Measurements from ENCODE around the gene TTC19. TPM values are rescaled to one million over a fixed set of nuclear protein-coding genes. Genes with fewer than 3 reads are reported as not detected.

The TTC19 gene
- total and polyA plus RNA-seq, 4 donors, result 16.1 to 29.8 (median 24.6) TPM

DNA sequence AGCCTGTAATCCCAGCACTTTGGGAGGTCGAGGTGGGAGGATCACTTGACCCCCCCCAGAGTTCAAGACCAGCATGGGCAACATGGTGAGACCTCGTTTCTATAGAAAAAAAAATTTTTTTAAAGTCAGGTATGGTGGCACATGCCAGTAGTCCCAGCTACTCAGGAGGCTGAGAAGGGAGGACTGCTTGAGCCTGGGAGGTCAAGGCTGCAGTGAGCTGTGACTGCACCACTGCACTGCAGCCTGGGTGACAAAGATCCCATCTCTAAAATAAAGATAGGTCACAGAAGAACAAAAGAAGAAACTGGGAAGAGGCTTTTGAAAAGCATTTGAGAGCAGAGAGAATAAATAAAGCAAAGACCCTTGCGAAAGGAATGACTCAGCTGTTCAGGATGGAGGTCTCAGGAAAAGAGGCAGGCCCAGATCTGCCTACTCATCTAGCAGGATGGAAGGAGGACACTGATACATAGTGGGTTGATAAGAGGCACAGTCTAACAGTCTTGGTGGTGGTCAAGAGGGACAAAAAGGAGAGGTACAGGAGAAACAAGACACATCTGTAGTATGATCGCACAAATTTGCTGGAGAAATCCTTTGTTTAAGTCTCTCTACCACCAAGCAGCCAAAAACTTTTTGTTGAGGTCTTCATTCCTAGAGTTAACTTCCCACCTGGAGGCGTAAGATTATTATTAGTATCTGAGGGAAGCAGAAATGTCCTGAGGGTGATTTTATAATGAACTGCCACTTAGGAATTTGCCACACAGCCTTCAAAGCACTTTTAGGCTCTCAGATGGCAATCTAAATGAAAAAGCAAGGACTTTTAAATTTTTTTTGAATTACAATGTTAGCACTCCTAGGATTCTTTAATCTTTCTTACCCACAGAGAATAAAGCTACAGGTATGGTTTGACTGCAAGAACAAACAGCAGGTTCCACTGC is 17.7 kb upstream of the TTC19 start:
- DNase-seq (ENCODE audit: low spot score), result no peak
- no peak for TF ChIP-seq GABPA (IDR thresholded peaks at IDR 0.05 in 1 of 2, conservative IDR thresholded peaks at IDR 0.05 in 1 of 2)
- no peak for TF ChIP-seq FOXA2 (IDR thresholded peaks at IDR 0.05)
- no peak for TF ChIP-seq HNF4G (IDR thresholded peaks at IDR 0.05)
- TF ChIP-seq, protein P1, sequence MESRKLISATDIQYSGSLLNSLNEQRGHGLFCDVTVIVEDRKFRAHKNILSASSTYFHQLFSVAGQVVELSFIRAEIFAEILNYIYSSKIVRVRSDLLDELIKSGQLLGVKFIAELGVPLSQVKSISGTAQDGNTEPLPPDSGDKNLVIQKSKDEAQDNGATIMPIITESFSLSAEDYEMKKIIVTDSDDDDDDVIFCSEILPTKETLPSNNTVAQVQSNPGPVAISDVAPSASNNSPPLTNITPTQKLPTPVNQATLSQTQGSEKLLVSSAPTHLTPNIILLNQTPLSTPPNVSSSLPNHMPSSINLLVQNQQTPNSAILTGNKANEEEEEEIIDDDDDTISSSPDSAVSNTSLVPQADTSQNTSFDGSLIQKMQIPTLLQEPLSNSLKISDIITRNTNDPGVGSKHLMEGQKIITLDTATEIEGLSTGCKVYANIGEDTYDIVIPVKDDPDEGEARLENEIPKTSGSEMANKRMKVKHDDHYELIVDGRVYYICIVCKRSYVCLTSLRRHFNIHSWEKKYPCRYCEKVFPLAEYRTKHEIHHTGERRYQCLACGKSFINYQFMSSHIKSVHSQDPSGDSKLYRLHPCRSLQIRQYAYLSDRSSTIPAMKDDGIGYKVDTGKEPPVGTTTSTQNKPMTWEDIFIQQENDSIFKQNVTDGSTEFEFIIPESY (IDR thresholded peaks at IDR 0.05), result no peak
- TF ChIP-seq SP1 (IDR thresholded peaks at IDR 0.05), result no peak
- TF ChIP-seq NR2F2 (IDR thresholded peaks at IDR 0.05), result no peak
- TF ChIP-seq, protein P2, sequence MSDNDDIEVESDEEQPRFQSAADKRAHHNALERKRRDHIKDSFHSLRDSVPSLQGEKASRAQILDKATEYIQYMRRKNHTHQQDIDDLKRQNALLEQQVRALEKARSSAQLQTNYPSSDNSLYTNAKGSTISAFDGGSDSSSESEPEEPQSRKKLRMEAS (IDR thresholded peaks at IDR 0.05), result no peak
- TF ChIP-seq, protein P3, sequence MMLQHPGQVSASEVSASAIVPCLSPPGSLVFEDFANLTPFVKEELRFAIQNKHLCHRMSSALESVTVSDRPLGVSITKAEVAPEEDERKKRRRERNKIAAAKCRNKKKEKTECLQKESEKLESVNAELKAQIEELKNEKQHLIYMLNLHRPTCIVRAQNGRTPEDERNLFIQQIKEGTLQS (IDR thresholded peaks at IDR 0.05), result no peak
- TF ChIP-seq JUND (IDR thresholded peaks at IDR 0.05), result no peak
- no peak for TF ChIP-seq TAF1 (conservative IDR thresholded peaks at IDR 0.05)
- TF ChIP-seq YY1 (IDR thresholded peaks at IDR 0.05), result no peak
- TF ChIP-seq RAD21 (IDR thresholded peaks at IDR 0.05), result no peak
- TF ChIP-seq EGR1 (IDR thresholded peaks at IDR 0.05; ENCODE audit: low read depth in 2 of 2), result no peak
- Histone ChIP-seq H3K9me3 (ENCODE audit: control insufficient read depth in 4 of 4, low read length in 3 of 4) (no peaks in the 10 kb centered on the region), H3K27me3 (ENCODE audit: control insufficient read depth in 4 of 4, insufficient read depth in 4 of 4, low read length in 3 of 4) (no peaks in the 10 kb centered on the region), H3K36me3 (ENCODE audit: control insufficient read depth in 4 of 4, insufficient read depth in 3 of 4, low read depth in 1 of 4, low read length in 3 of 4) (peaks cover 3 to 60% (median 45%) of the 10 kb centered on the region in 4 donors), H3K4me1 (ENCODE audit: control insufficient read depth in 4 of 4, insufficient read depth in 4 of 4, low read length in 3 of 4) (no peaks in the 10 kb centered on the region), H3K27ac (ENCODE audit: low read depth in 1 of 2, low read length in 2 of 2) (no peak overlapping the region), H3K9ac (ENCODE audit: low read depth in 1 of 2, low read length in 2 of 2) (no peak overlapping the region), H3K4me3 (ENCODE audit: low read depth in 1 of 3, low read length in 3 of 3) (no peak overlapping the region)
- 88% methylated on average over 5 of the region's 5 CpGs for WGBS

DNA sequence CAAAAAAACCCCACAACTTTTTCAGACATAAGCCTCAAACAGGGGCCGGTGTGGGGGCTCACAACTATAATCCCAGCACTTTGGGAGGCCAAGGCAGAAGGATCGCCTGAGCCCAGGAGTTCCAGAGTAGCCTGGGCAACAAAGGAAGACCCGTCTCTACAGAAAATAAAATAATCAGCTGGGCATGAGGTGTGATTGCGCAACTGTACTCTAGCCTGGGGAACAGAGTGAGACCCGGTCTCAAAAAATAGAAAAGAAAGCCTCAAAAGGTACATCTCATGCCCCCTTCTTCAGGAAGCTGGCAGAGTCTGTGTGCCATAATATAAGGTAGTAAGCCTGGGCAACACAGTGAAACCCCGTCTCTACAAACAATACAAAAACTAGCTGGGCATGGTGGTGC is 3.3 kb upstream of the TTC19 start:
- Histone ChIP-seq H3K27me3 (ENCODE audit: control insufficient read depth in 4 of 4, insufficient read depth in 4 of 4, low read length in 3 of 4) (no peaks in the 10 kb centered on the region), H3K9me3 (ENCODE audit: control insufficient read depth in 4 of 4, low read length in 3 of 4) (no peaks in the 10 kb centered on the region), H3K9ac (ENCODE audit: low read depth in 1 of 2, low read length in 2 of 2) (no peak overlapping the region), H3K4me1 (ENCODE audit: control insufficient read depth in 4 of 4, insufficient read depth in 4 of 4, low read length in 3 of 4) (peaks cover 3 to 15% (median 8%) of the 10 kb centered on the region in 4 donors), H3K27ac (ENCODE audit: low read depth in 1 of 2, low read length in 2 of 2) (no peak overlapping the region), H3K36me3 (ENCODE audit: control insufficient read depth in 4 of 4, insufficient read depth in 3 of 4, low read depth in 1 of 4, low read length in 3 of 4) (peaks cover 0 to 4% (median under 1%) of the 10 kb centered on the region in 4 donors), H3K4me3 (ENCODE audit: low read depth in 1 of 3, low read length in 3 of 3) (no peak overlapping the region)
- 70% methylated on average over 6 of the region's 6 CpGs for WGBS
- no peak for DNase-seq (ENCODE audit: low spot score)
- TF ChIP-seq HNF4A (conservative IDR thresholded peaks at IDR 0.05), result no peak
- no peak for TF ChIP-seq RXRA (IDR thresholded peaks at IDR 0.05)
- TF ChIP-seq, protein P4, sequence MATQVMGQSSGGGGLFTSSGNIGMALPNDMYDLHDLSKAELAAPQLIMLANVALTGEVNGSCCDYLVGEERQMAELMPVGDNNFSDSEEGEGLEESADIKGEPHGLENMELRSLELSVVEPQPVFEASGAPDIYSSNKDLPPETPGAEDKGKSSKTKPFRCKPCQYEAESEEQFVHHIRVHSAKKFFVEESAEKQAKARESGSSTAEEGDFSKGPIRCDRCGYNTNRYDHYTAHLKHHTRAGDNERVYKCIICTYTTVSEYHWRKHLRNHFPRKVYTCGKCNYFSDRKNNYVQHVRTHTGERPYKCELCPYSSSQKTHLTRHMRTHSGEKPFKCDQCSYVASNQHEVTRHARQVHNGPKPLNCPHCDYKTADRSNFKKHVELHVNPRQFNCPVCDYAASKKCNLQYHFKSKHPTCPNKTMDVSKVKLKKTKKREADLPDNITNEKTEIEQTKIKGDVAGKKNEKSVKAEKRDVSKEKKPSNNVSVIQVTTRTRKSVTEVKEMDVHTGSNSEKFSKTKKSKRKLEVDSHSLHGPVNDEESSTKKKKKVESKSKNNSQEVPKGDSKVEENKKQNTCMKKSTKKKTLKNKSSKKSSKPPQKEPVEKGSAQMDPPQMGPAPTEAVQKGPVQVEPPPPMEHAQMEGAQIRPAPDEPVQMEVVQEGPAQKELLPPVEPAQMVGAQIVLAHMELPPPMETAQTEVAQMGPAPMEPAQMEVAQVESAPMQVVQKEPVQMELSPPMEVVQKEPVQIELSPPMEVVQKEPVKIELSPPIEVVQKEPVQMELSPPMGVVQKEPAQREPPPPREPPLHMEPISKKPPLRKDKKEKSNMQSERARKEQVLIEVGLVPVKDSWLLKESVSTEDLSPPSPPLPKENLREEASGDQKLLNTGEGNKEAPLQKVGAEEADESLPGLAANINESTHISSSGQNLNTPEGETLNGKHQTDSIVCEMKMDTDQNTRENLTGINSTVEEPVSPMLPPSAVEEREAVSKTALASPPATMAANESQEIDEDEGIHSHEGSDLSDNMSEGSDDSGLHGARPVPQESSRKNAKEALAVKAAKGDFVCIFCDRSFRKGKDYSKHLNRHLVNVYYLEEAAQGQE (IDR thresholded peaks at IDR 0.05), result no peak
- TF ChIP-seq, protein P2 (IDR thresholded peaks at IDR 0.05), result no peak
- no peak for TF ChIP-seq GABPA (IDR thresholded peaks at IDR 0.05 in 1 of 2, conservative IDR thresholded peaks at IDR 0.05 in 1 of 2)
- TF ChIP-seq, protein P1 (IDR thresholded peaks at IDR 0.05), result no peak
- TF ChIP-seq YY1 (IDR thresholded peaks at IDR 0.05), result no peak
- TF ChIP-seq FOXA2 (IDR thresholded peaks at IDR 0.05), result no peak
- TF ChIP-seq, protein P3 (IDR thresholded peaks at IDR 0.05), result no peak
- no peak for TF ChIP-seq NR2F2 (IDR thresholded peaks at IDR 0.05)
- no peak for TF ChIP-seq RAD21 (IDR thresholded peaks at IDR 0.05)
- TF ChIP-seq EGR1 (IDR thresholded peaks at IDR 0.05; ENCODE audit: low read depth in 2 of 2), result no peak
- TF ChIP-seq SP1 (IDR thresholded peaks at IDR 0.05), result no peak
- TF ChIP-seq HNF4G (IDR thresholded peaks at IDR 0.05), result no peak
- TF ChIP-seq FOXA1 (IDR thresholded peaks at IDR 0.05), result no peak
- no peak for TF ChIP-seq TAF1 (conservative IDR thresholded peaks at IDR 0.05)
- TF ChIP-seq, protein P5, sequence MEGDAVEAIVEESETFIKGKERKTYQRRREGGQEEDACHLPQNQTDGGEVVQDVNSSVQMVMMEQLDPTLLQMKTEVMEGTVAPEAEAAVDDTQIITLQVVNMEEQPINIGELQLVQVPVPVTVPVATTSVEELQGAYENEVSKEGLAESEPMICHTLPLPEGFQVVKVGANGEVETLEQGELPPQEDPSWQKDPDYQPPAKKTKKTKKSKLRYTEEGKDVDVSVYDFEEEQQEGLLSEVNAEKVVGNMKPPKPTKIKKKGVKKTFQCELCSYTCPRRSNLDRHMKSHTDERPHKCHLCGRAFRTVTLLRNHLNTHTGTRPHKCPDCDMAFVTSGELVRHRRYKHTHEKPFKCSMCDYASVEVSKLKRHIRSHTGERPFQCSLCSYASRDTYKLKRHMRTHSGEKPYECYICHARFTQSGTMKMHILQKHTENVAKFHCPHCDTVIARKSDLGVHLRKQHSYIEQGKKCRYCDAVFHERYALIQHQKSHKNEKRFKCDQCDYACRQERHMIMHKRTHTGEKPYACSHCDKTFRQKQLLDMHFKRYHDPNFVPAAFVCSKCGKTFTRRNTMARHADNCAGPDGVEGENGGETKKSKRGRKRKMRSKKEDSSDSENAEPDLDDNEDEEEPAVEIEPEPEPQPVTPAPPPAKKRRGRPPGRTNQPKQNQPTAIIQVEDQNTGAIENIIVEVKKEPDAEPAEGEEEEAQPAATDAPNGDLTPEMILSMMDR (IDR thresholded peaks at IDR 0.05; ENCODE audit: low read depth, low read length, missing input control), result no peak
- no peak for TF ChIP-seq JUND (IDR thresholded peaks at IDR 0.05)

Measured in liver (tissue), 9 donors.